Measurements from ENCODE around the gene CKB. TPM values are rescaled to one million over a fixed set of nuclear protein-coding genes. Genes with fewer than 3 reads are reported as not detected.

CKB gene
- total and polyA plus RNA-seq, 9 of the 15 experiments (the other 6 are each of a cell fraction or from before 2014, with no cell fraction given): 23.9 to 692 (median 132) TPM

- CTCF ChIA-PET (ENCODE audit: low intra/inter-chr PET ratio): no interaction called here
- H3K27me3 ChIP-seq (ENCODE audit: control insufficient read depth in 2 of 2, insufficient read depth in 2 of 2, low read length in 2 of 2): no peaks in the 10 kb centered on the region
- WGBS (ENCODE audit: insufficient coverage, low coverage, missing lambda C conversion rate): 83% methylated on average over 1 of the region's 15 CpGs
- in situ Hi-C loops (cut with MboI) (loop anchor here (10.0 kb wide), 1 partner anchor 447 kb away; the partner anchor contains the start of gene LBHD2), intact Hi-C loops (cut with micrococcal nuclease) (no loop called here)
- no peaks in the 10 kb centered on the region for H3K9me3 ChIP-seq (replicated peaks; ENCODE audit: control insufficient read depth, insufficient read depth, low read depth, low read length)
- H3K79me2 ChIP-seq (ENCODE audit: control insufficient read depth, insufficient read depth, low read length): peaks cover 32% of the 10 kb centered on the region
- no peak overlapping the region for H3K27ac ChIP-seq (ENCODE audit: extremely low read depth, low read depth, low read length)
- peak overlapping the region in 1 of 2 experiments; percentile 58; a peak in 2 of 4 replicates for H3K9ac ChIP-seq (ENCODE audit: insufficient read depth in 1 of 2, low read depth in 2 of 2, low read length in 2 of 2)
- peaks cover 6% of the 10 kb centered on the region for H3K9me1 ChIP-seq (ENCODE audit: control insufficient read depth, insufficient read depth, low read length)
- no peak overlapping the region for H3K4me3 ChIP-seq
- peaks cover 51% of the 10 kb centered on the region; the same call in 2 of the 3 replicates for H3K36me3 ChIP-seq (ENCODE audit: control insufficient read depth, insufficient read depth, low read length)
- H3K4me1 ChIP-seq (replicated peaks in 1 of 2; ENCODE audit: control insufficient read depth in 2 of 2, insufficient read depth in 2 of 2, low read length in 2 of 2): peaks cover 9 to 77% of the 10 kb centered on the region in 2 experiments; a peak in 4 of 5 replicates
- no peak for ATAC-seq
- no peak overlapping the region for H2AFZ ChIP-seq (ENCODE audit: low read depth, low read length)
- TF ChIP-seq BHLHE40 (IDR thresholded peaks at IDR 0.05; ENCODE audit: low read length) (no peak), ZNF143 (CRISPR knock-in tag; IDR thresholded peaks at IDR 0.05) (no peak), ZNF316 (IDR thresholded peaks at IDR 0.05) (no peak), MITF (IDR thresholded peaks at IDR 0.05) (no peak), GABPB1 (CRISPR knock-in tag; IDR thresholded peaks at IDR 0.05) (no peak), ZNF431 (CRISPR knock-in tag; IDR thresholded peaks at IDR 0.05) (no peak), ZNF133 (CRISPR knock-in tag; IDR thresholded peaks at IDR 0.05) (no peak), ZNF75A (CRISPR knock-in tag; IDR thresholded peaks at IDR 0.05) (no peak)
- H4K20me1 ChIP-seq (replicated peaks; ENCODE audit: control insufficient read depth, insufficient read depth, low read length): no peaks in the 10 kb centered on the region; the same call in 1 of the 2 replicates
- no peak for DNase-seq (ENCODE audit: extremely low read depth in 1 of 4, low spot score in 3 of 4)
- no peak for FAIRE-seq
- POLR2A ChIA-PET: no interaction called here
- BruUV-seq (replicated peaks): no TSS peak
- H3K4me2 ChIP-seq (ENCODE audit: insufficient read depth, low read length): no peak overlapping the region
Observed at GRCh38 chr14:103531421-103532215, 9.0 kb upstream of the CKB start.
